ENCODE results near the gene STAG2. TPM values are rescaled to one million over a fixed set of nuclear protein-coding genes. Genes with fewer than 3 reads are reported as not detected.

STAG2 gene
- total RNA-seq, 4 donors from 2014 or later = 79.2 to 131 (median 88.3) TPM

GRCh38 chrX:123949846-123950245 lies 11.7 kb upstream of the STAG2 start:
- no peak for TF ChIP-seq POLR2A (IDR thresholded peaks at IDR 0.05)
- TF ChIP-seq CTCF (IDR thresholded peaks at IDR 0.05) = no peak
- TF ChIP-seq EP300 (IDR thresholded peaks at IDR 0.05) = no peak
- TF ChIP-seq POLR2AphosphoS5 (IDR thresholded peaks at IDR 0.05) = no peak
- WGBS, 2 donors (ENCODE audit: low coverage in 1 of 2) = 86 to 87% methylated on average over 2 of the region's 2 CpGs
- H3K27ac ChIP-seq = no peak overlapping the region
- H3K4me1 ChIP-seq = no peaks in the 10 kb centered on the region
- H3K27me3 ChIP-seq = no peaks in the 10 kb centered on the region
- no peaks in the 10 kb centered on the region for H3K36me3 ChIP-seq
- no peak overlapping the region for H3K4me3 ChIP-seq
- no peak for ATAC-seq
- H3K9me3 ChIP-seq = no peaks in the 10 kb centered on the region

DNA sequence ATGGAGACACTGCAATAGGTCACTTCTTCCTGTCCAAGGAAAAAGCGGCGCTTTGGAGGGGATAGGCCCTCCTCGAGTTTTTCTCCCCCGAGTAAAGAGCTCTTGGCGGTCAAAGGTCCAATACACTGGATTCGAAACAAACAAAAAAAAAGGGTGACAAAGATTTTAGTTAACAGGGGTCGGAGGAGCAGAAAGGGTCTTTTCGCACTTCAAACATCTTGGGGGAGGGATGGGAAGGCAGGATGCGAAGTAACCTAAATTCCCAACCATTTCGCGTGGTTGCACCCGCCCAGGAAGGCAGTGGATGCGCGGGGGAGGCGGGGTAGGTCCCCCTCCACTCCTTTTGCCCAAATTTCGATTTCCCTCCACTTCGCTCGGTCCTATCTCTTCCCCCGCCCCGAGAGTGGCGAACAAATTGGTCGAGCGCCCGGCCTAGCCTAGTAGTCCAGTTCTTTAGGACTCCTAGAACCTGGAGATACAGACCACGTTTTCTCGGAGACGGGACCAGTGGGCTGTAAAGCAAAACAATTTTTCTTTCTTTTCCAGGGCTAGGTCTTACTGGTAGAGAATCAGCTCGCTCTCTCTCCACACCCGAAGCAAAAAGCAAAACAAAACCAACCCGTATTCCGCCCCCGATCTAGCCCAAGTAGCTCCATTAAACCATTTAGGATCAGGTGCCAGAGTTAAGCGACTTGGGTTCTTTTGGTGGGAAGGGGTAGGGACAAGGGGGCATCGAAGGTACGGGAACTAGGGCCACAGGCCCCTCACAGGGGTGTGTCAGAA lies 2.0 kb upstream of the STAG2 start:
- no peak for ATAC-seq
- no peak for TF ChIP-seq CTCF (IDR thresholded peaks at IDR 0.05)
- peak; percentile 19 for TF ChIP-seq POLR2AphosphoS5 (IDR thresholded peaks at IDR 0.05)
- 3 to 24% methylated on average over 13 to 30 of the region's 35 CpGs for WGBS, 2 donors (ENCODE audit: low coverage in 1 of 2)

GRCh38 chrX:123960956-123961267 lies 594 bp upstream of the STAG2 start:
- Histone ChIP-seq H3K4me3 (peak overlapping the region; percentile 78 to 99), H3K27me3 (no peaks in the 10 kb centered on the region), H3K36me3 (no peaks in the 10 kb centered on the region), H3K27ac (peak overlapping the region; percentile 95 to 100 (median 96)), H3K9me3 (no peaks in the 10 kb centered on the region), H3K4me1 (peaks cover 0 to 18% (median 0%) of the 10 kb centered on the region in 3 donors)
- 0% methylated on average over 1 of the region's 13 CpGs; no CpG with 5 or more reads in 1 of the 2 donors for WGBS, 2 donors (ENCODE audit: low coverage in 1 of 2)
- TF ChIP-seq EP300 (IDR thresholded peaks at IDR 0.05) (no peak), CTCF (IDR thresholded peaks at IDR 0.05) (no peak), POLR2AphosphoS5 (IDR thresholded peaks at IDR 0.05) (no peak)
- no peak for ATAC-seq

More for the DNA sequence above, 2.0 kb upstream of the STAG2 start:
- Histone ChIP-seq H3K9me3 (no peaks in the 10 kb centered on the region), H3K27ac (peak overlapping the region; percentile 92 to 95 (median 94)), H3K4me1 (peaks cover 0 to 4% (median 0%) of the 10 kb centered on the region in 3 donors), H3K27me3 (no peaks in the 10 kb centered on the region), H3K4me3 (peak overlapping the region; percentile 56 to 78), H3K36me3 (no peaks in the 10 kb centered on the region)

GRCh38 chrX:123962006-123962467 lies 531 bp downstream of the STAG2 start:
- no peak for TF ChIP-seq CTCF (IDR thresholded peaks at IDR 0.05)
- no peak for TF ChIP-seq POLR2AphosphoS5 (IDR thresholded peaks at IDR 0.05)
- no peak for TF ChIP-seq POLR2A (IDR thresholded peaks at IDR 0.05)
- no peak for TF ChIP-seq EP300 (IDR thresholded peaks at IDR 0.05)
- no peaks in the 10 kb centered on the region for H3K9me3 ChIP-seq
- 0 to 10% methylated on average over 8 to 18 of the region's 23 CpGs for WGBS, 2 donors (ENCODE audit: low coverage in 1 of 2)
- H3K36me3 ChIP-seq = no peaks in the 10 kb centered on the region
- ATAC-seq = no peak
- H3K27me3 ChIP-seq = no peaks in the 10 kb centered on the region
- H3K4me1 ChIP-seq = peaks cover 0 to 29% (median 0%) of the 10 kb centered on the region in 3 donors
- H3K27ac ChIP-seq = peak overlapping the region; percentile 95 to 100 (median 96)
- H3K4me3 ChIP-seq = peak overlapping the region; percentile 78 to 99

DNA sequence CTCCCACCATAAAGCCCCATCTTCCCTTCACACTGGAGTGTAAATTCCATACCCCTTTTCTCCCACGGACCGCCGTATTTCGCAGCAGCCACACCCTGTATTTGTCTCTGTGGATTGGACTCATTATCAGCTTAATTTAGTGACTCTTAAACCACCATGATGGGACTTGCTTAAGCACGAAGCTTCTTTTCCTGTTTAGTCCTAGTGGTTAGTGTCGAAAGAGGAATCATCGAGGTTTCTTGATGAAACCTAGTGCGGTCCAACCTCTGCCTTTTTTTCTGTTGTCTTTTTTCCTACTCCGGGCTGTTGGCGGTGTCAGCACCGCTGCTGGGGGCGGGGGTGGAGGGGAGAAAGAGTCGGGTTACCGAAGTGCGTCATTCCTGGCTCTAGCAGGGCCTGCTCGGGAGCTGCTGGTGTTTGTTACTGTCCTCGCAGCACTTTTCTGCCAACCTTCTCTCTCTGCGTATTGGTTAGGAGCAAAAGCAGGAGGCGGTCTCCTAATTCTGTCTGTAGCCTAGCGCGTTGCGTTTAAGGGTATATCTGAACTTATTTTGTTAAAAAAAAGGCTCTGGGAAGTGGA lies 1.4 kb downstream of the STAG2 start:
- Histone ChIP-seq H3K4me1 (peaks cover 0 to 35% (median 0%) of the 10 kb centered on the region in 3 donors), H3K9me3 (no peaks in the 10 kb centered on the region), H3K4me3 (peak overlapping the region; percentile 78 to 99), H3K36me3 (no peaks in the 10 kb centered on the region), H3K27ac (peak overlapping the region; percentile 95 to 100 (median 96)), H3K27me3 (no peaks in the 10 kb centered on the region)
- peak; percentile 84 for ATAC-seq
- TF ChIP-seq POLR2A (IDR thresholded peaks at IDR 0.05) (peak; percentile 56 to 61), POLR2AphosphoS5 (IDR thresholded peaks at IDR 0.05) (peak; percentile 66), EP300 (IDR thresholded peaks at IDR 0.05) (no peak), CTCF (IDR thresholded peaks at IDR 0.05) (peak in 1 of 4 experiments; percentile 4)
- 0 to 18% methylated on average over 4 to 17 of the region's 22 CpGs for WGBS, 2 donors (ENCODE audit: low coverage in 1 of 2)
